Stimulated activated naive B cell treated with anti-CD40 and anti-IgM and Interleukin-4, amounts not matched to agents 10 μg/mL and 1 μg/mL and 100 μg/mL, for 72 hours (primary cell): ENCODE results near the gene CCDC50.

ENCODE experiments used
- ATAC-seq, 2 donors: fragments of 150-1000 bp; cut with Tn5 transposase; replicated peaks; 2 replicates each; pipeline ENCODE4 v1.10.0; 2021; ENCODE audit warnings: moderate library complexity in 1 of 2
- DNase-seq: peaks from one replicate; pipeline ENCODE4 v3.0.0; 2021
- H3K27ac Mint-ChIP-seq: one replicate; pipeline ENCODE4 v1.8.0; 2022; ENCODE audit warnings: mild to moderate bottlenecking, mixed read lengths
- H3K27me3 Mint-ChIP-seq, 2 donors: one replicate each; pipeline ENCODE4 v1.8.0; 2022; ENCODE audit warnings: mixed read lengths in 2 of 2
- H3K36me3 Mint-ChIP-seq, 2 donors: one replicate each; pipeline ENCODE4 v1.8.0; 2022; ENCODE audit warnings: mixed read lengths in 2 of 2, mild to moderate bottlenecking in 1 of 2
- H3K4me1 Mint-ChIP-seq, 2 donors: one replicate each; pipeline ENCODE4 v1.8.0; 2022; ENCODE audit warnings: mixed read lengths in 2 of 2, mild to moderate bottlenecking in 1 of 2
- H3K4me3 Mint-ChIP-seq, 2 donors: one replicate each; pipeline ENCODE4 v1.8.0; 2022; ENCODE audit warnings: mild to moderate bottlenecking in 2 of 2, mixed read lengths in 2 of 2, moderate library complexity in 1 of 2
- H3K9me3 Mint-ChIP-seq, 2 donors: one replicate each; pipeline ENCODE4 v1.8.0; 2022; ENCODE audit warnings: mixed read lengths in 2 of 2, mild to moderate bottlenecking in 1 of 2

CCDC50 gene

DNA sequence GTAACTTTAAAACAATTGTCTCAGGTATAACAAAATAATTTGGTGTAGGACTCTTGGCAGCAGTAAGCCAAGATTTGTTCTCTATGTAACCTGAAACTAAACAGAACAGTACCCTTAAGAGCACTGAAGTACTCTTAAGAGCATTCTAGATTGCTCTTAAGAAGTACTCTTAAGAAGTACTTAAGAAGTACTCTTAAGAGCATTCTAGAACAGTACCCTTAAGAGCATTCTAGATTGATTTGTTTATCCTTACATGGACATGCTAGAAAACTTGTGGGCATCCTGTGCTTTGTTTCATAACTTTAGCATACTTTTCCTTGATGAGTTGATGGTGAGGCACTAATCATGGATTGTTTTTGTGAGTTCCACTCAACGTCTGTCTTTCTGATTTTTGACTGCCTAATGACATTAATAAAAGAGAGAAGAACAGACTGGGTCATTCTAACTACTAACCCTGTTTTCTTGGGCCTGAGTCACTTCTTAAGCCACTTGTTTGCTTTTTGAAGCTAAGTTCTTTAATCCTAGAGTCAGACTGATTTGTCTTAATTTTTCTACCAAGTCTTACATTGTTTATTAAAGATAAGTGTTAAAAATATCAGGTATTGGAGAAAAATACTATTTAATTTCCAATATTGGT is 58.4 kb downstream of the CCDC50 start:
- Mint-ChIP-seq H3K36me3 (peaks cover 25 to 42% of the 10 kb centered on the region in 2 donors), H3K9me3 (no peaks in the 10 kb centered on the region), H3K27me3 (no peaks in the 10 kb centered on the region), H3K4me3 (no peak overlapping the region), H3K4me1 (peaks cover 5 to 26% of the 10 kb centered on the region in 2 donors), H3K27ac (no peak overlapping the region)
- DNase-seq (no peak), ATAC-seq (no peak)

DNA sequence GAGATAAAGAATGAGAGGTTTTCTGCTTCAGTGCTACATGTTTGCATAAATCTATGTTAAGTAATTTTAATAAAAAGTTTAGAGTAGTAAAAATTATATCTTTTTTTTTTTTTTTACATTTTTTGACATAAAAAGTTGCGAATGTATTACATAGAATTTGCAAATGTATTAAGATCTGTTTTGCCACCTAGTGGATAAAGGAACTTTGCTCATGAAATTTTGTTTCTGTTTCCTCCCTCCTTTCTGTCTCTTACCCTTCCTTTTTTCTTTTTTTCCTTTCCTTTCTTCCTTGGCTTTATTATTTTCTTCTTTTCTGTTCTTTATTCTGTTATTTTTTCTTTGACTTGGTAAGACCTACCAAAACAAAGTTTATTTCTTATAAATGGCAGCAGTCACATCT is 59.6 kb downstream of the CCDC50 start:
- ATAC-seq, result no peak
- Mint-ChIP-seq H3K27me3 (no peaks in the 10 kb centered on the region), H3K9me3 (no peaks in the 10 kb centered on the region), H3K4me1 (peaks cover 2 to 20% of the 10 kb centered on the region in 2 donors), H3K4me3 (no peak overlapping the region), H3K27ac (peak overlapping the region; percentile 2), H3K36me3 (peaks cover 20 to 43% of the 10 kb centered on the region in 2 donors)
- no peak for DNase-seq

DNA sequence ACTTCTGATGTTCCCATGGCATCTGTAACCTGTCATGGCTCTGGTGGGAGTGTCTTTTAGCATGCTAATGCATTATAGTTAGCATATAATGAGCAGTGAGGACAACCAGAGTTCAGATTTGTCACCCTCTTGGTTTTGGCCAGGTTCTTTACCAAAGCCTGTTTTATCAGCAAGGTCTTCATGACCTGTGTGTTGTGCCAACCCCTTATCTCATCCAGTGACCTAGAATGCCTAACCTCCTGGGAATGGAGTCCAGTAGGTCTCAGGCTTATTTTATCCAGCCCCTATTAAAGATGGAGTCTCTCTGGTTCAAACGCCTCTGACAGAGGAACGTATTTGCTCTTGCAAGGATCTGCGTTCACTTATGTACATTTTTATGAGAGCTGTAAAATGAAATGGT is 61.4 kb downstream of the CCDC50 start:
- H3K27me3 Mint-ChIP-seq, result no peaks in the 10 kb centered on the region
- H3K36me3 Mint-ChIP-seq, result peaks cover 6 to 29% of the 10 kb centered on the region in 2 donors
- DNase-seq, result no peak
- peaks cover 0 to 6% of the 10 kb centered on the region in 2 donors for H3K4me1 Mint-ChIP-seq
- no peaks in the 10 kb centered on the region for H3K9me3 Mint-ChIP-seq
- no peak for ATAC-seq
- H3K27ac Mint-ChIP-seq, result no peak overlapping the region
- no peak overlapping the region for H3K4me3 Mint-ChIP-seq

DNA sequence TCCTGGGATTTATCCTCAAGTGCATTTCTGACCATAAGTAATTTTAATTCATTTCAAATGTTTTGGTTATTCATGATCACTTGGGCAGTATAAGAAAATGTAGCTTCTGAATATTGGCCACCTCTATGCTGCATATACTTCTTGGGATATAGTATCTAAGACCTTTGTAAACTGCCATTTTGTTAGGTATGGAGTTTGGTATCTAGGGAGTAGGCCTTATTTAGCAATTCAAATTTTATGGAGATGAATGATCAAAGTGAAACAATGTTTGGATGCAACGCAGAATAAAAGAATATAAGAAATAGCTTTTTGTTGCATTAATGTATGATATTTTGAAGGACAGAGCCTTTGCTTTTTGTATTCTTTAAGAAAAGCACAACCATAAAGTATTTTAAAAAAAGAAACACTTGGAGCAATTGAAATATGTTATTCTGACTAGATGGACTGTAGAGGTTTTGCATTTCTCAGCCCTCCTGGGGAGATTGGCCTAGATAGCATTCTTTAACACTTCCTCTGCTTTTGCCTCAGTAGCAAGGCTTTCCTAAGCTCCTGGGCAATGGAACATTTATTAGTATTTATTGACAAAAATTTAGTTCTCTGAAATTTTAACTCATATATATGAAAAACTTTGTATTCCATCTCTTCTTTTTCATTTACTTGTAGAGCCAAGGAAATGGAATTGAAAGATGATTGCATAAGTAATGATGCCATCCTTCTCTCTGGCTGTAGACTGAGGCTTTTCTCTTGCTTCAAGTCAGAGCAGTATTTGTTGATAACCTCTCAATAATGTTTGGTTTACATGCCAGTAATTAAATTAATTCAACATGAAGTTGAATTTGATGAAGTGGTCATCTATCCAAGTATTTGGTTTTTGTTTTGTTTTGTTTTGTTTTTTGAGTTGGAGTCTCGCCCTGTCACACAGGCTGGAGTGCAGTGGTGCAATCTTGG is 62.9 kb downstream of the CCDC50 start:
- Mint-ChIP-seq H3K9me3 (no peaks in the 10 kb centered on the region), H3K27me3 (no peaks in the 10 kb centered on the region), H3K36me3 (peaks cover 8 to 26% of the 10 kb centered on the region in 2 donors), H3K4me1 (peaks cover 0 to 6% of the 10 kb centered on the region in 2 donors), H3K4me3 (no peak overlapping the region), H3K27ac (no peak overlapping the region)
- DNase-seq (no peak), ATAC-seq (no peak)

DNA sequence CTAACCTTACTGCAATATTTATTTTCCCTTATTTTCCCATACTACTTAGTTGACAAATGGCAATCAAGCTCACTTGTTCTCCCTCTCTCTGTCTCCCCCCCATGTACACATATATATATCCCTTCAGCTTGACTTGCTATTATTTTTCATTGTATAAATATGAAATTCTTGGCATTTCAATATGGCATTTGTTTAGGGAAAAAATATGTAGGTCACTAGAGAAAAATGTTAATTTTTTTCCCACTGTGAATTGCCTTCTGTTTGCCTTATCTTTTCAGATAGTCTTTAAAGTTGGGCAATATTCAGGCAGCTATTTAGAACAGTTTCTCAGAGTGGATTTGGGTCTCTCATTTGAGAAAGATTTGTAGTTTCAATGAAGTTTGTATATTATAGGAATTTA is 64.0 kb downstream of the CCDC50 start:
- H3K4me3 Mint-ChIP-seq, result no peak overlapping the region
- ATAC-seq (no peak), DNase-seq (no peak)
- peaks cover 0 to 6% of the 10 kb centered on the region in 2 donors for H3K4me1 Mint-ChIP-seq
- no peaks in the 10 kb centered on the region for H3K27me3 Mint-ChIP-seq
- no peaks in the 10 kb centered on the region for H3K9me3 Mint-ChIP-seq
- H3K27ac Mint-ChIP-seq, result peak overlapping the region; percentile 42
- peaks cover 8 to 26% of the 10 kb centered on the region in 2 donors for H3K36me3 Mint-ChIP-seq

DNA sequence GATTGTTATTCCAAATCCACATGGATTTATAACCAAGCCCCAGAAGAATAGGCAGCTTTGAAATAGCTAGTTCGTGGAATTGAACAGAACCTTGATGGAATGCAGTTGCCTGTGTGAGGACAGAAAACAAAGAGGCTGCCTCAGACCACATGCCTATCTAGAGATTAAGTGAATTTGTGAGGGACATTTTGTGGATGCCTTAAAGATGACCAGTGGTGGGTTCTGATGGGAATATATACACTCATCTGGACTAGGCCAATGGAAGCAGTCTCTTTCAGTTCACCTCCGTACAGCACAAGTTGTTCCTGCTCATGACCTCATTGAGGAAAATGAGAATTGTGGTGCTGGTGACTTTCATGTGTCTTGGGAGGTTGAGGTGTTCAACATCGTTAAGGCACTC is 68.6 kb downstream of the CCDC50 start:
- DNase-seq (no peak), ATAC-seq (no peak)
- Mint-ChIP-seq H3K36me3 (peaks cover 25 to 26% of the 10 kb centered on the region in 2 donors), H3K9me3 (no peaks in the 10 kb centered on the region), H3K27ac (no peak overlapping the region), H3K4me1 (no peaks in the 10 kb centered on the region), H3K4me3 (no peak overlapping the region), H3K27me3 (no peaks in the 10 kb centered on the region)

DNA sequence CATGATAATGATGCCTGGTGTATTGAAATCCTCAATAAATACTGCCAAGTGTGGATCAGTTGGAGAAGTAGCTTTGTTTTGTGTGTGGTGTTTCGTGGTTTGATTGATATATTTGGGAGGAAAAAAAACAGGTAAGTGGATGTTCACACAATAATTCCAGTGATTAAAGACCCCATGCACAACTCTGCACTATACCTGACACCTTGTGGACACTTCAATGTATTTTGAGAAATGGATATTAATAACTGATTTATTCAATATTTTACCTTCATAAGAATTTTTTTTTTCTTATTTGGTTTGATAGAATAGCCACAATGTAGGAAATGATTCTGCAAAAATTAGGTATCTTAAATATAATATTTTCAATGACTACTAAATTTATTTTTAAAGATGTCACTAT is 69.4 kb downstream of the CCDC50 start:
- Mint-ChIP-seq H3K27ac (no peak overlapping the region), H3K9me3 (no peaks in the 10 kb centered on the region), H3K36me3 (peaks cover 18 to 23% of the 10 kb centered on the region in 2 donors)

DNA sequence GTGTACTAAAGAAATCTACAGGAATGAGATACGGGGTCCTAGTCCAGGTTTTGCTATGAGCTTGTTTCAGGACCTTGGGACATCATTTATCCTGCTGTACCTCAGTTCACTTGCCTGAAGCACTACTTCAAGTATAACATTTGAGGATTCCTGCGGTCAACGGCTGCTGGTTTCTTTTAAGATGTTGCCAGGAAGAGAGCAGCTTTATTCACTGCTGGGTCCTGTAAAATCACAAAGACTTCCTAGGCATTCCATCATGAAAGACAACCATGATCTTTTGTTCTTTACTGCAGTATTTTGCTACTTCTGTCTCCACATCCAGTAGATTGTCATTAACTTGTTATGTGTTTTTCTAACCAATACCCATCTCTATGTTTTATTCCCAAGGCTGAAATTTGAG is 70.7 kb downstream of the CCDC50 start:
- H3K4me1 Mint-ChIP-seq, result no peaks in the 10 kb centered on the region
- H3K27me3 Mint-ChIP-seq, result no peaks in the 10 kb centered on the region
- DNase-seq (no peak), ATAC-seq (no peak)
- no peaks in the 10 kb centered on the region for H3K9me3 Mint-ChIP-seq
- H3K36me3 Mint-ChIP-seq, result peaks cover 18 to 23% of the 10 kb centered on the region in 2 donors
- no peak overlapping the region for H3K27ac Mint-ChIP-seq
- no peak overlapping the region for H3K4me3 Mint-ChIP-seq

More for the DNA sequence above, 69.4 kb downstream of the CCDC50 start:
- Mint-ChIP-seq H3K4me3 (no peak overlapping the region), H3K27me3 (no peaks in the 10 kb centered on the region), H3K4me1 (no peaks in the 10 kb centered on the region)
- ATAC-seq, result no peak
- DNase-seq, result no peak

DNA sequence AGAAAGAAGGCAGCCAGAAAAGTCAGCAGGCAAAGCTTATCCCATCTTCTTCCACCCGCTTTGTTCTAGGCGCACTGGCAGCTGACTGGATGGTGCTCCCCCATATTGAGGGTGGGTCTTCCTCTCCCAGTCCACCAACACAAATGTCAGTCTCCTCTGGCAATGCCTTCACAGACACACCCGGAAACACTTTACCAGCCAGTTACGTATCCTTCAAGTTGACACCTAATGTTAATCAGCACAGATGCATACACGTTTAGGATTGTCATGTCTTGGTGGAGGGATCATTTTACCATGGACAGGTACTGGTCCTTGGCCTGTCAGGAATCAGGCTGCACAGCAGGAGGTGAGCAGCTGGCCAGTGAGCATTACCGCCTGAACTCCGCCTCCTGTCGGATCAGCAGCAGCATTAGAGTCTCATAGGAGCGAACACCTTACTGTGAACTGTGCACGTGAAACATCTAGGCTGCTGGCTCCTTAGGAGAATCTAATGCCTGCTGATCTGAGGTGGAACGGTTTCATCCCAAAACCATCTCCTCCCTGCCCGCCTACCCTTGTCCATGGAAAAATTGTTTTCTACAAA is 72.7 kb downstream of the CCDC50 start:
- no peak for ATAC-seq
- Mint-ChIP-seq H3K36me3 (peaks cover 14 to 22% of the 10 kb centered on the region in 2 donors), H3K9me3 (peaks cover 0 to 2% of the 10 kb centered on the region in 2 donors), H3K4me3 (no peak overlapping the region), H3K27me3 (no peaks in the 10 kb centered on the region), H3K4me1 (no peaks in the 10 kb centered on the region), H3K27ac (no peak overlapping the region)
- DNase-seq, result no peak

DNA sequence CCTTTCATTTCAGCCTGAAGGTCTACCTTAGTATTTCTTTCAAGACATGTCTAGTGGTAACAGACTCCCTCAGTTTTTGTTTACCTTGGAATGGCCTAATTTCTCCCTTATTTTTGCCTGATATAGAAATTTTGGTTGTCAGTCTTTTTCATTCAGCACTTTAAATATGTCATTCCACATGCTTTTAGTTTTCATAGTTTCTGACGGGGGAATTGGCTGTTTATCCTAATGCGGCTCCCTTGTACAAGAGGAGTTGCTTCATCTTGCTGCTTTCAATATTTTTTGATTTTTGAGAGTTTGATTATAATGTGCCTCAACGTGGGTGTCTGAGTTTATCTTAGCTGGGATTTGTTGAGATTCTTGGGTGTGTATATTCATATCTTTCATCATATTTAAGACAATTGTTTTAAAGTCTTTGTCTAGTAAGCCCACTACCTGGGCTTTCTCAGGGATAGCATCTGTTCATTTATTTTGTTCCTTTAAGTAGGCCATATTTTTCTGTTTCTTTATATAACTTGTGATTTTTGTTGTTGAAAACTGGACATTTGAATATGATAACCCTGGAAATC is 80.7 kb downstream of the CCDC50 start:
- H3K4me1 Mint-ChIP-seq, result no peaks in the 10 kb centered on the region
- ATAC-seq (no peak), DNase-seq (no peak)
- H3K27me3 Mint-ChIP-seq, result no peaks in the 10 kb centered on the region
- H3K9me3 Mint-ChIP-seq, result peaks cover 8 to 11% of the 10 kb centered on the region in 2 donors
- no peak overlapping the region for H3K27ac Mint-ChIP-seq
- no peak overlapping the region for H3K4me3 Mint-ChIP-seq
- H3K36me3 Mint-ChIP-seq, result peaks cover 2 to 12% of the 10 kb centered on the region in 2 donors

DNA sequence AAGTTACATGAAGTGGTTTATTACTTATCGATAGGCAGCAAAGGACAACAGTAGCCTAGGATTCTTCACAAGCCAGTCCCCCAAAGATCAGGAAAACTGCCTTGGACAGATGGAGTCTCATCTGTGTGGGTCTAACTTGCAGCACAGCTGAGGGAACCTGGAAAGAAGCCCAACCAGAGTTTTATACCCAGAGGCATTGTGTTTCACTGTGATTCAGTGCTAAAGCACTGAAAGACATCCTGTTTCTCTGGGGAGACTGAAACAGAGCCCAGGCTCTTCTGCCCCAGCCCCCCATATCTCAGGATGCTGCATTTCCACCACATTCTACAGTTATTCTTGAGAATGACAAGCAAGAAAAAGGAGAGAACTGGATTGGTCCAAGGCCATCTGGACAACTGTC is 83.6 kb downstream of the CCDC50 start:
- peaks cover 8 to 15% of the 10 kb centered on the region in 2 donors for H3K9me3 Mint-ChIP-seq
- ATAC-seq (no peak), DNase-seq (no peak)
- H3K27ac Mint-ChIP-seq, result no peak overlapping the region
- peaks cover 7 to 8% of the 10 kb centered on the region in 2 donors for H3K4me1 Mint-ChIP-seq
- no peak overlapping the region for H3K4me3 Mint-ChIP-seq
- peaks cover 0 to 5% of the 10 kb centered on the region in 2 donors for H3K27me3 Mint-ChIP-seq
- H3K36me3 Mint-ChIP-seq, result peaks cover 2 to 12% of the 10 kb centered on the region in 2 donors

DNA sequence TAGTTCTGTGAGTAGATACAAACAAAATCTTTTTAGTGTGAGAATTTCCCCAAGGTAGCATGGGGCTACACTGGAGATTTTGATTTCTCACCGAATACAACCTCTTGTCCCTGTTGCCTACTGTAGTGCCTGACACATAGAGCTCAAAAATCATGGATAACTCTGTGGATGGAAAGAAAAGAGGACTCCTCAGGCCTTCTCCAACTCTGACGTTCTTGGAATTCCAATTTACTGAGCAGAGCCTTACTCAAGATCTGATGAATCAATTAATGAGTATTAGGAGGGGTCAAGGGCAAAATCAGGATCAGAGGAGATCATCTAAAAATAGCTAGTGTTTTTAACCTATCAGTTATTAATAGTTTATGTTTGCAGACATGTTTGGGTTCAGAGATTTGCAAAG is 85.1 kb downstream of the CCDC50 start:
- peaks cover 2 to 12% of the 10 kb centered on the region in 2 donors for H3K36me3 Mint-ChIP-seq
- H3K27me3 Mint-ChIP-seq, result peaks cover 0 to 5% of the 10 kb centered on the region in 2 donors
- H3K4me3 Mint-ChIP-seq, result no peak overlapping the region
- H3K4me1 Mint-ChIP-seq, result peaks cover 7 to 8% of the 10 kb centered on the region in 2 donors
- no peak overlapping the region for H3K27ac Mint-ChIP-seq
- no peak for DNase-seq
- no peak for ATAC-seq
- H3K9me3 Mint-ChIP-seq, result peaks cover 8 to 15% of the 10 kb centered on the region in 2 donors

DNA sequence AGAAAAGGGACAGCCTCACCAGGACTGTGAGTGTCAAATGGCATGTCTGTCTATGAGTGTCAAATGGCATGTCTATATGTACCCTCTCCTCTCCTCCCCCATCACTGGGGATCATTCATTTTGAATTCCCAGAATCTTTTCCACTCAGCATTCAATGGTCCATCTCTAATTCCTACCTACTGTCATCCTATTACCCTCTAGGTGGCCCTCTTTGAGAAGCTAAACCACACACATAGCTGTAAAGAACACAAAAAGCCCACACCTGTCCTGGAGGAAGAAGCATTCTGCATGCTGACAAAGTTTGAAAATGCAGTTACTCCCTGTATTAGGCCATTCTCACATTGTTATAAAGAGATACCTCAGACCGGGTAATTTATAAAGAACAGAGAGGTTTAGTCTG is 85.5 kb downstream of the CCDC50 start:
- H3K27me3 Mint-ChIP-seq, result peaks cover 0 to 5% of the 10 kb centered on the region in 2 donors
- H3K9me3 Mint-ChIP-seq, result peaks cover 7 to 13% of the 10 kb centered on the region in 2 donors
- DNase-seq (no peak), ATAC-seq (no peak)
- H3K4me1 Mint-ChIP-seq, result peaks cover 7 to 8% of the 10 kb centered on the region in 2 donors
- H3K4me3 Mint-ChIP-seq, result no peak overlapping the region
- no peak overlapping the region for H3K27ac Mint-ChIP-seq
- H3K36me3 Mint-ChIP-seq, result peaks cover 2 to 11% of the 10 kb centered on the region in 2 donors

DNA sequence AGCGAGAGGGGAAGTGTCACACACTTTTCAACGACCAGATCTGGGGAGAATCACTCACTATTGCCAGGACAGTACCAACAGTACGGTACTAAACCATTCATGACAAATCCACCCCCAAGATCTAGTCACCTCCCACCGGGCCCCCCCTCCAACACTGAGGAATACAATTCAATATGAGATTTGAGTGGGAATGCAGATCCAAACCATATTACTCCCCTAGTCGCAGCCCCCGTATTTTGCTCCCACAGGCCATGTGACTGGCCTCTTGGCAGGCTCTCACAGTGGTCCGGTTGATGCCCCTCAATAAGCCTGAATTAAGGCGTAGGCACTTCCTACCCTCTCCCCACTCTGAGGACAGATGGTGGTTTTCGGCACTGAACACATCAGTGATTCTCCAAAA is 86.4 kb downstream of the CCDC50 start:
- Mint-ChIP-seq H3K9me3 (peaks cover 3 to 9% of the 10 kb centered on the region in 2 donors), H3K27me3 (peaks cover 6 to 12% of the 10 kb centered on the region in 2 donors), H3K27ac (no peak overlapping the region), H3K4me1 (peaks cover 7 to 8% of the 10 kb centered on the region in 2 donors), H3K36me3 (peaks cover 2 to 7% of the 10 kb centered on the region in 2 donors), H3K4me3 (no peak overlapping the region)
- ATAC-seq (peak in 1 of 2 donors; percentile 27), DNase-seq (no peak)
